HG03558 (cell line): ENCODE data around the gene SP140.
"Not testable (repeated sequence)": the region's sequence is repeated elsewhere in the genome, so short reads cannot be mapped to it uniquely, and the experiment has no call there.

Source experiments
- ATAC-seq: cut with Tn5 transposase; IDR thresholded peaks from one replicate; pipeline ENCODE4 v1.9.1; 2021; ENCODE audit warnings: moderate number of reproducible peaks; ENCODE audit not compliant: unreplicated experiment; ENCODE audit errors: extremely low read depth

The SP140 gene

GRCh38 chr2:230322561-230323384 is 97.2 kb downstream of the SP140 start:
- ATAC-seq, result no peak

- no peak for ATAC-seq
These were observed 98.0 kb downstream of the SP140 start for GRCh38 chr2:230323385-230324106.

GRCh38 chr2:230324503-230324902 is 99.0 kb downstream of the SP140 start:
- no peak for ATAC-seq

GRCh38 chr2:230325316-230326243 is 100.0 kb downstream of the SP140 start:
- ATAC-seq, result no peak

GRCh38 chr2:230326453-230327417 is 101.2 kb downstream of the SP140 start, which contains the start of gene SP140L:
TSS of gene SP140L (plus strand) at chr2:230327193. CDS start at chr2:230327270, 77 bp downstream.
- ATAC-seq, result peak; percentile 64

- ATAC-seq, result peak; percentile 43
These were observed 102.0 kb downstream of the SP140 start for GRCh38 chr2:230327418-230328154.

- no peak for ATAC-seq
These were observed 102.6 kb downstream of the SP140 start for GRCh38 chr2:230328155-230328458.

GRCh38 chr2:230329946-230330605 is 104.5 kb downstream of the SP140 start:
- ATAC-seq, result no peak

- ATAC-seq, result no peak
These were observed 105.2 kb downstream of the SP140 start for GRCh38 chr2:230330725-230331124.

GRCh38 chr2:230335461-230335863 is 109.9 kb downstream of the SP140 start:
- no peak for ATAC-seq

- no peak for ATAC-seq
These were observed 110.4 kb downstream of the SP140 start for GRCh38 chr2:230335864-230336506.

- not testable (repeated sequence) for ATAC-seq
These were observed 116.5 kb downstream of the SP140 start for GRCh38 chr2:230341936-230342528.

GRCh38 chr2:230343041-230343624 is 117.6 kb downstream of the SP140 start:
- not testable (repeated sequence) for ATAC-seq

- ATAC-seq, result no peak
These were observed 118.2 kb downstream of the SP140 start for GRCh38 chr2:230343747-230344146.

GRCh38 chr2:230346465-230346864 is 120.9 kb downstream of the SP140 start:
- no peak for ATAC-seq

- ATAC-seq, result no peak
These were observed 121.5 kb downstream of the SP140 start for GRCh38 chr2:230346921-230347533.
